Measurements from ENCODE around the gene PLEKHN1. TPM values are rescaled to one million over a fixed set of nuclear protein-coding genes. Genes with fewer than 3 reads are reported as not detected.

PLEKHN1 gene
- total RNA-seq, 1 experiment from 2014 or later, result 7.9 TPM

- intact Hi-C loops (cut with micrococcal nuclease), result loop anchor here (5.0 kb wide), 1 partner anchor 58 kb away; no protein-coding TSS in a partner anchor
- Mint-ChIP-seq H3K4me1 (ENCODE audit: insufficient read depth, unreplicated experiment) (peaks cover 9% of the 10 kb centered on the region), H3K27me3 (ENCODE audit: insufficient read depth, unreplicated experiment) (no peaks in the 10 kb centered on the region), H3K9me3 (ENCODE audit: unreplicated experiment) (no peaks in the 10 kb centered on the region), H3K4me3 (ENCODE audit: unreplicated experiment) (no peak overlapping the region), H3K27ac (ENCODE audit: low read depth, unreplicated experiment) (no peak overlapping the region), H3K36me3 (ENCODE audit: insufficient read depth, unreplicated experiment) (no peaks in the 10 kb centered on the region)
- DNase-seq (ENCODE audit: unreplicated experiment), result no peak
- ChIA-PET CTCF (interaction anchor here (0.5 to 1.9 kb wide), 4 partner anchors 11 to 176 kb away, joined by 3 to 7 read pairs (median 4); no protein-coding TSS in a partner anchor), POLR2A (no interaction called here)
- no peak for TF ChIP-seq CTCF (IDR thresholded peaks at IDR 0.05; ENCODE audit: unreplicated experiment)
- BruUV-seq (replicated peaks), result no TSS peak
These were observed 37.5 kb downstream of the PLEKHN1 start for GRCh38 chr1:1003618-1004419.

- H3K36me3 Mint-ChIP-seq (ENCODE audit: insufficient read depth, unreplicated experiment), result no peaks in the 10 kb centered on the region
- H3K4me3 Mint-ChIP-seq (ENCODE audit: unreplicated experiment), result no peak overlapping the region
- POLR2A ChIA-PET, result interaction anchor here (1.4 kb wide), 1 partner anchor 9 kb away, joined by 3 read pairs; the partner anchor contains the start of gene ISG15
- TF ChIP-seq CTCF (IDR thresholded peaks at IDR 0.05; ENCODE audit: unreplicated experiment), result no peak
- H3K27ac Mint-ChIP-seq (ENCODE audit: low read depth, unreplicated experiment), result no peak overlapping the region
- H3K9me3 Mint-ChIP-seq (ENCODE audit: unreplicated experiment), result no peaks in the 10 kb centered on the region
- no peak for DNase-seq (ENCODE audit: unreplicated experiment)
- H3K4me1 Mint-ChIP-seq (ENCODE audit: insufficient read depth, unreplicated experiment), result peaks cover 9% of the 10 kb centered on the region
- intact Hi-C loops (cut with micrococcal nuclease), result loop anchor here (5.0 kb wide), 1 partner anchor 58 kb away; no protein-coding TSS in a partner anchor
- BruUV-seq (replicated peaks), result no TSS peak
- H3K27me3 Mint-ChIP-seq (ENCODE audit: insufficient read depth, unreplicated experiment), result no peaks in the 10 kb centered on the region
- CTCF ChIA-PET, result interaction anchor here (0.5 to 1.2 kb wide), 3 partner anchors 10 to 176 kb away, joined by 3 to 4 read pairs (median 3); no protein-coding TSS in a partner anchor
These were observed 38.1 kb downstream of the PLEKHN1 start for GRCh38 chr1:1004420-1004779.

- POLR2A ChIA-PET, result interaction anchor here (1.4 kb wide), 1 partner anchor 8 kb away, joined by 3 read pairs; the partner anchor contains the start of gene ISG15
- Mint-ChIP-seq H3K4me1 (ENCODE audit: insufficient read depth, unreplicated experiment) (peaks cover 9% of the 10 kb centered on the region), H3K36me3 (ENCODE audit: insufficient read depth, unreplicated experiment) (no peaks in the 10 kb centered on the region), H3K27me3 (ENCODE audit: insufficient read depth, unreplicated experiment) (no peaks in the 10 kb centered on the region), H3K9me3 (ENCODE audit: unreplicated experiment) (no peaks in the 10 kb centered on the region), H3K27ac (ENCODE audit: low read depth, unreplicated experiment) (no peak overlapping the region), H3K4me3 (ENCODE audit: unreplicated experiment) (no peak overlapping the region)
- intact Hi-C loops (cut with micrococcal nuclease), result loop anchor here (5.0 kb wide), 1 partner anchor 57 kb away; no protein-coding TSS in a partner anchor
- CTCF ChIA-PET, result interaction anchor here (0.7 to 1.6 kb wide), 2 partner anchors 10 to 175 kb away, joined by 4 read pairs; no protein-coding TSS in a partner anchor
- TF ChIP-seq CTCF (IDR thresholded peaks at IDR 0.05; ENCODE audit: unreplicated experiment), result no peak
- BruUV-seq (replicated peaks), result no TSS peak
- DNase-seq (ENCODE audit: unreplicated experiment), result no peak
These were observed 38.8 kb downstream of the PLEKHN1 start for GRCh38 chr1:1004780-1005697.
